Caco-2 (cell line): Measurements from ENCODE around the gene FHAD1. TPM values are rescaled to one million over a fixed set of nuclear protein-coding genes. Genes with fewer than 3 reads are reported as not detected.

Experiments used
- BruUV-seq: library from RNA; stranded (reverse); fragments of 400-500 nt; replicated peaks from 2 replicates; lab custom pipeline; 2021; lab: Mats Ljungman, UMichigan
- CTCF ChIA-PET: fragments of 300-600 bp; sonication (Branson Sonifier 250); formaldehyde crosslinking; loops from one replicate; lab custom pipeline; 2022; ENCODE audit warnings: antibody characterized with exemption; lab: Charles Lee
- POLR2A ChIA-PET: fragments of 300-600 bp; sonication (Branson Sonifier 250); formaldehyde crosslinking; loops from one replicate; lab custom pipeline; 2022; ENCODE audit warnings: antibody characterized with exemption; lab: Charles Lee
- DNase-seq, 2 experiments: peaks; one replicate each; pipeline versions ENCODE4 v3.0.0 to v3.0.0-alpha.2; 2020 to 2022
- H3K27me3 ChIP-seq: replicated peaks from 2 replicates; pipeline ENCODE4 v1.6.0; 2011; ENCODE audit warnings: low read length; ENCODE audit not compliant: control insufficient read depth, insufficient read depth
- H3K36me3 ChIP-seq: 2 replicates; pipeline ENCODE4 v1.5.1; 2011; ENCODE audit warnings: low read length; ENCODE audit not compliant: control insufficient read depth, insufficient read depth
- H3K4me1 ChIP-seq: fragments of 250-450 bp; sonication (Bioruptor Pico); 2 replicates; pipeline ENCODE4 v1.5.1; 2020; ENCODE audit warnings: mild to moderate bottlenecking
- H3K4me3 ChIP-seq: 2 replicates; pipeline ENCODE4 v1.5.1; 2011; ENCODE audit warnings: low read depth, mild to moderate bottlenecking, control low read depth, low read length
- H3K9me3 ChIP-seq: fragments of 250-450 bp; sonication (Bioruptor Pico); 2 replicates; pipeline ENCODE4 v1.5.1; 2020; ENCODE audit warnings: mild to moderate bottlenecking, moderate library complexity
- H3K27ac Mint-ChIP-seq: one replicate; pipeline ENCODE4 v1.8.0; 2022; ENCODE audit warnings: mixed read lengths; ENCODE audit not compliant: unreplicated experiment
- H3K27me3 Mint-ChIP-seq: one replicate; pipeline ENCODE4 v1.8.0; 2022; ENCODE audit warnings: mixed read lengths; ENCODE audit not compliant: insufficient read depth, unreplicated experiment
- H3K36me3 Mint-ChIP-seq: one replicate; pipeline ENCODE4 v1.8.0; 2022; ENCODE audit warnings: mild to moderate bottlenecking, mixed read lengths; ENCODE audit not compliant: insufficient read depth, unreplicated experiment
- H3K4me1 Mint-ChIP-seq: one replicate; pipeline ENCODE4 v1.8.0; 2022; ENCODE audit warnings: low read depth, mixed read lengths; ENCODE audit not compliant: unreplicated experiment
- H3K4me3 Mint-ChIP-seq: one replicate; pipeline ENCODE4 v1.8.0; 2022; ENCODE audit warnings: mild to moderate bottlenecking, moderate library complexity, mixed read lengths; ENCODE audit not compliant: unreplicated experiment
- H3K9me3 Mint-ChIP-seq: one replicate; pipeline ENCODE4 v1.8.0; 2022; ENCODE audit warnings: mixed read lengths; ENCODE audit not compliant: unreplicated experiment
- intact Hi-C: fragments of 100-400 bp; cut with micrococcal nuclease; formaldehyde crosslinking; loops from one replicate; pipeline ENCODE4 v1.10.0; 2022; ENCODE audit not compliant: unreplicated experiment
- total RNA-seq: library from RNA; stranded (reverse); gene quantifications from 2 replicates; pipeline ENCODE4 v1.2.3, GENCODE V29; 2022
- TF ChIP-seq, protein P1 (sequence below), 2 experiments: fragments of 200-600 bp in 1 of 2; IDR thresholded peaks; 1 replicate in 1 of 2; 2 replicates in 1 of 2; pipeline versions ENCODE4 v1.5.1 to v1.8.0; 2011 to 2022; ENCODE audit warnings: antibody characterized with exemption in 1 of 2, control low read depth in 1 of 2, inconsistent platforms in 1 of 2, low read depth in 1 of 2, low read length in 1 of 2, mild to moderate bottlenecking in 1 of 2, moderate library complexity in 1 of 2; ENCODE audit not compliant: insufficient read depth in 1 of 2, severe bottlenecking in 1 of 2, unreplicated experiment in 1 of 2

Gene FHAD1
- total RNA-seq, 1 experiment from 2014 or later: 0.18 TPM

DNA sequence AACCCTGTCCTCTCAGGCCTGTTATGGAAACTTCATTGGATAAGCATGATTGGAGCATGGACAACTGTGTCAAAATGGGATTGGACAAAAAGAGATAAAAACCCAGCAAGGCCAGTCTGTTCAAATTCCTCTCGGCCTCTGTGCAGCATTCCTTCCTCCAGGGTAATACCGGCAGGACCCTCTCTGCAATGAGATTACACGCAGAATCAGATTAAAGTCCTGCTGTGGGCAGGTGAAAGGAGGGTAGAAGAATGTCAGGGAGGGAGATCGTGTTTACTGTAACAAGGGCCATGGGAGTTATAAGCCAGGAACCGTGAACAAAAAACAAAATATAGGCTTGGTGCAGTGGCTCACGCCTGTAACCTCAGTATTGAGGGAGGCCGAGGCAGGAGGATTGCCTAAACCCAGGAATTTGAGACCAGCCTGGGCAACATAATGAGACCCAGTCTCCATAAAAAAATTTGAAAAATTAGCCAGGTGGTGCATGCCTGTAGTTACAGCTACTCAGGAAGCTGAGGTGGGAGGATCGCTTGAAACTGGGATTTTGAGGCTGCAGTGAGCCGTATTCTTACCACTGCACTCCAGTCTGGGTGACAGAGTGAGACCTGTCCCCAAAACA lies 157.0 kb downstream of the FHAD1 start:
- ChIA-PET POLR2A (no interaction called here), CTCF (no interaction called here)
- Mint-ChIP-seq H3K27me3 (no peaks in the 10 kb centered on the region), H3K4me3 (no peak overlapping the region), H3K9me3 (no peaks in the 10 kb centered on the region), H3K36me3 (no peaks in the 10 kb centered on the region), H3K27ac (no peak overlapping the region), H3K4me1 (peaks cover 7% of the 10 kb centered on the region)
- no peak overlapping the region for H3K4me3 ChIP-seq
- H3K9me3 ChIP-seq: no peaks in the 10 kb centered on the region
- H3K27me3 ChIP-seq: no peaks in the 10 kb centered on the region
- BruUV-seq: no TSS peak
- TF ChIP-seq, protein P1, sequence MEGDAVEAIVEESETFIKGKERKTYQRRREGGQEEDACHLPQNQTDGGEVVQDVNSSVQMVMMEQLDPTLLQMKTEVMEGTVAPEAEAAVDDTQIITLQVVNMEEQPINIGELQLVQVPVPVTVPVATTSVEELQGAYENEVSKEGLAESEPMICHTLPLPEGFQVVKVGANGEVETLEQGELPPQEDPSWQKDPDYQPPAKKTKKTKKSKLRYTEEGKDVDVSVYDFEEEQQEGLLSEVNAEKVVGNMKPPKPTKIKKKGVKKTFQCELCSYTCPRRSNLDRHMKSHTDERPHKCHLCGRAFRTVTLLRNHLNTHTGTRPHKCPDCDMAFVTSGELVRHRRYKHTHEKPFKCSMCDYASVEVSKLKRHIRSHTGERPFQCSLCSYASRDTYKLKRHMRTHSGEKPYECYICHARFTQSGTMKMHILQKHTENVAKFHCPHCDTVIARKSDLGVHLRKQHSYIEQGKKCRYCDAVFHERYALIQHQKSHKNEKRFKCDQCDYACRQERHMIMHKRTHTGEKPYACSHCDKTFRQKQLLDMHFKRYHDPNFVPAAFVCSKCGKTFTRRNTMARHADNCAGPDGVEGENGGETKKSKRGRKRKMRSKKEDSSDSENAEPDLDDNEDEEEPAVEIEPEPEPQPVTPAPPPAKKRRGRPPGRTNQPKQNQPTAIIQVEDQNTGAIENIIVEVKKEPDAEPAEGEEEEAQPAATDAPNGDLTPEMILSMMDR (IDR thresholded peaks at IDR 0.05; ENCODE audit: insufficient read depth in 1 of 2, low read depth in 1 of 2, low read length in 1 of 2, severe bottlenecking in 1 of 2, unreplicated experiment in 1 of 2): no peak
- peaks cover 5% of the 10 kb centered on the region; the same call in 1 of the 2 replicates for H3K4me1 ChIP-seq
- H3K36me3 ChIP-seq: no peaks in the 10 kb centered on the region
- peak in 1 of 2 experiments; percentile 17 for DNase-seq
- intact Hi-C loops: no loop called here

DNA sequence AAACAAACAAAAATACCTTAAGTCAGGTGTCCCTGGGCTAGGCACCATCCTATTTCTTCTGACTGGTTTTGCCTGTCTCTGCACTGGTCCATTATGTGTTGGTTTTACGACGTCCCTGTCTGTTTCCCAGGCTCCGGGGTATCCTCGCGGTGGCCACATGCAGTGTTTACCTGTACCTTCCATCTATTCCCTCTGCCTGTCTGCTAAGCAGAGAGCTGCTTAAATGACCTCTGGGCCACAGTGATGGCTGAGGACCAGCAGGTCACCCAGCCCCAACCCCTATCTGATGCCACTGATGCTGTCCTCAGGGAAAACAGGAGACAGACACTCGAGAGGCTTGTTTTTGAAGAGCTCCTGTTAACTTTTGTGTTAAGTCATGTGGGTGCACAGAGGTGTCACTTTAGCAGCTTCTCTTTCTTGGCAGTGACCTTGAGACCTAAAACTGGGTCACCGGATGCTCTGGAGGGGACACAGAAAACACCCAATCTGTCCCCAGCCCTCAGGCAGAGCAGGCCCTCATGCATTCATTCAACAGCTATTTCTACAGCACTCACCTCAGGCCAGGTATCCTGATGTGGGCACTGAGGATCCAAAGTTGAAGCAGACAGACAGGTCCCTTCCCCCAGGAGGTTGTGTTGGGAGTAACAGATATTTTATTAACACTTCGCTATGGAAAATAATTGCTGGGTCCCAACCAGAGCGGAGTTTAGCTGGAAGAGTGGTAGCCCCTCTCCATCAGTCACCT lies 158.3 kb downstream of the FHAD1 start:
- Mint-ChIP-seq H3K9me3 (no peaks in the 10 kb centered on the region), H3K4me3 (no peak overlapping the region), H3K27me3 (no peaks in the 10 kb centered on the region), H3K36me3 (no peaks in the 10 kb centered on the region), H3K4me1 (peaks cover 7% of the 10 kb centered on the region), H3K27ac (no peak overlapping the region)
- peaks cover 6% of the 10 kb centered on the region; the same call in 1 of the 2 replicates for H3K4me1 ChIP-seq
- CTCF ChIA-PET: no interaction called here
- BruUV-seq: no TSS peak
- no peaks in the 10 kb centered on the region for H3K27me3 ChIP-seq
- no peaks in the 10 kb centered on the region for H3K9me3 ChIP-seq
- DNase-seq: no peak
- no peaks in the 10 kb centered on the region for H3K36me3 ChIP-seq
- H3K4me3 ChIP-seq: no peak overlapping the region
- TF ChIP-seq, protein P1 (IDR thresholded peaks at IDR 0.05; ENCODE audit: insufficient read depth in 1 of 2, low read depth in 1 of 2, low read length in 1 of 2, severe bottlenecking in 1 of 2, unreplicated experiment in 1 of 2): no peak
- intact Hi-C loops: no loop called here
- POLR2A ChIA-PET: no interaction called here

DNA sequence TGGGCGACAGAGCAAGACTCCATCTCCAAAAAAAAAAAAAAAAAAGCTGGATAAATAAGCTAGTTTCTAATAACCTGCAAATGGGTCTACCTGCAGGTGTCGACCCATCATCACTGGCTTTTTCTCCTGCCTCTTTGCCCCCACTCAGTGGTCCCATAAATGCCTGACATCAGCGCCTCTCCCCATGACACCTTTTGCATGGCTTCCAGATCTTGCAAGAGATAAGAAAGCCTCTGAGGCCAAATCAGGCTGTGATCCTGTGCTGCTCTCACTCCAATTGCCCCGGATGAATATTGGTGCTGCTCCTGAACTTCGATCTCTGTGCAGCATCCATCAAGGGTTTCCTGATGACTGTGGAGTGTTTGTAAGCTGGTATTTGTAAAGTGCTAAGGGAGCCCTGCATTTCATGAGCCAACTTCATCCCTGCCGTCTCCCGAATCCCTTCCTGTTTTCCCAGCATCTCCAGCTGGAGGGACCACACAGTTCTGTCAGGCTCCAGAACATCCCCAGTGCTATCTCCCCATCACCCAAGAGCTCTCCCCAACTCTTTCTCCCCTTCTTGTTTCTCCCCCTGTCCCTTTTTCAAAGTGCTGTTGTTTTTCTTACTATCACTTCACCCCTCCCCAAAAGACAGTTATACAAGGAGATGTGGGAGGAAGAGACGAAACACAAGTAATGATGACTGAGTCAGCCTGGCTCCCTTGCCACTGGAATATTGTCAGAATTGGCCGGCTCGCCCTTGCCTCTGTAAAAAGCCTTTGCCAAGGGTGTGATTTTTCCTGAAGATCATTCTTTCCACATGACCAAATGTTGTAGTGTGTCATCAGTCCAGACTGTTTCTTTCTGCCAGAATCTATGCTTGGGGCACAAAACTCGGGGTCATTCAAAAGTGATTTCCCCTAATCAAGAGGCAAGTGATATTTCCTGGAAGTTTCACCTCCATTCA lies 159.9 kb downstream of the FHAD1 start:
- no peaks in the 10 kb centered on the region for H3K9me3 ChIP-seq
- no peak for DNase-seq
- no peak overlapping the region for H3K4me3 Mint-ChIP-seq
- no TSS peak for BruUV-seq
- CTCF ChIA-PET: interaction anchor here (0.5 kb wide), 1 partner anchor 573 kb away, joined by 3 read pairs; no protein-coding TSS in a partner anchor
- no peaks in the 10 kb centered on the region for H3K27me3 ChIP-seq
- intact Hi-C loops: no loop called here
- H3K36me3 ChIP-seq: no peaks in the 10 kb centered on the region
- TF ChIP-seq, protein P1 (IDR thresholded peaks at IDR 0.05; ENCODE audit: insufficient read depth in 1 of 2, low read depth in 1 of 2, low read length in 1 of 2, severe bottlenecking in 1 of 2, unreplicated experiment in 1 of 2): no peak
- POLR2A ChIA-PET: no interaction called here
- no peak overlapping the region for H3K27ac Mint-ChIP-seq
- peaks cover 12% of the 10 kb centered on the region; the same call in 1 of the 2 replicates for H3K4me1 ChIP-seq
- no peaks in the 10 kb centered on the region for H3K36me3 Mint-ChIP-seq
- H3K4me1 Mint-ChIP-seq: peaks cover 7% of the 10 kb centered on the region
- no peak overlapping the region for H3K4me3 ChIP-seq
- no peaks in the 10 kb centered on the region for H3K9me3 Mint-ChIP-seq
- no peaks in the 10 kb centered on the region for H3K27me3 Mint-ChIP-seq
